Skin of body (tissue), 2 donors: ENCODE results near the gene RAPGEF1. TPM values are rescaled to one million over a fixed set of nuclear protein-coding genes. Genes with fewer than 3 reads are reported as not detected.
A peak's percentile ranks its signal among the peaks of the same experiment; 100 is the strongest.

ENCODE experiments used
- DNase-seq: peaks from one replicate; lab custom pipeline; 2025; lab: John Stamatoyannopoulos, UW
- total RNA-seq: library from RNA; depleted of rRNA; stranded (reverse); fragments of >200 nt; gene quantifications from one replicate; pipeline ENCODE4 v1.2.3, GENCODE V29; 2014

The RAPGEF1 gene
- total RNA-seq, 1 donor from 2014 or later: 23.1 TPM

GRCh38 chr9:131752231-131752884, 12.5 kb upstream of the RAPGEF1 start:
- no peak for DNase-seq

- no peak for DNase-seq
These were observed 8.6 kb upstream of the RAPGEF1 start for GRCh38 chr9:131748411-131748955.

GRCh38 chr9:131747352-131747751, 7.5 kb upstream of the RAPGEF1 start:
- DNase-seq: peak; percentile 72

- DNase-seq: no peak
These were observed 5.7 kb upstream of the RAPGEF1 start for GRCh38 chr9:131745610-131746009.

- no peak for DNase-seq
These were observed 4.9 kb upstream of the RAPGEF1 start for GRCh38 chr9:131744720-131745201.

GRCh38 chr9:131744171-131744719, 4.4 kb upstream of the RAPGEF1 start:
- DNase-seq: no peak

GRCh38 chr9:131743501-131743900, 3.6 kb upstream of the RAPGEF1 start:
- DNase-seq: no peak

GRCh38 chr9:131743096-131743495, 3.2 kb upstream of the RAPGEF1 start:
- no peak for DNase-seq

- DNase-seq: no peak
These were observed 1.0 kb upstream of the RAPGEF1 start for GRCh38 chr9:131740898-131741297.

GRCh38 chr9:131739133-131739958, 530 bp downstream of the RAPGEF1 start:
- no peak for DNase-seq

GRCh38 chr9:131738293-131739132, 1.4 kb downstream of the RAPGEF1 start:
- no peak for DNase-seq

GRCh38 chr9:131737426-131737825, 2.5 kb downstream of the RAPGEF1 start:
- DNase-seq: no peak

- no peak for DNase-seq
These were observed 3.4 kb downstream of the RAPGEF1 start for GRCh38 chr9:131736431-131736830.

- no peak for DNase-seq
These were observed 4.4 kb downstream of the RAPGEF1 start for GRCh38 chr9:131735238-131736128.

GRCh38 chr9:131734781-131735180, 5.1 kb downstream of the RAPGEF1 start:
- DNase-seq: no peak

- no peak for DNase-seq
These were observed 5.7 kb downstream of the RAPGEF1 start for GRCh38 chr9:131734165-131734610.

GRCh38 chr9:131733541-131734061, 6.3 kb downstream of the RAPGEF1 start:
- no peak for DNase-seq

GRCh38 chr9:131732636-131733289, 7.1 kb downstream of the RAPGEF1 start:
- no peak for DNase-seq

GRCh38 chr9:131732061-131732526, 7.8 kb downstream of the RAPGEF1 start:
- DNase-seq: no peak
